HG03064 (cell line): ENCODE measurements around the gene LIF.

Experiments used
- ATAC-seq: cut with Tn5 transposase; IDR thresholded peaks from one replicate; pipeline ENCODE4 v1.9.1; 2021; ENCODE audit warnings: low read depth; ENCODE audit not compliant: unreplicated experiment

The LIF gene

DNA sequence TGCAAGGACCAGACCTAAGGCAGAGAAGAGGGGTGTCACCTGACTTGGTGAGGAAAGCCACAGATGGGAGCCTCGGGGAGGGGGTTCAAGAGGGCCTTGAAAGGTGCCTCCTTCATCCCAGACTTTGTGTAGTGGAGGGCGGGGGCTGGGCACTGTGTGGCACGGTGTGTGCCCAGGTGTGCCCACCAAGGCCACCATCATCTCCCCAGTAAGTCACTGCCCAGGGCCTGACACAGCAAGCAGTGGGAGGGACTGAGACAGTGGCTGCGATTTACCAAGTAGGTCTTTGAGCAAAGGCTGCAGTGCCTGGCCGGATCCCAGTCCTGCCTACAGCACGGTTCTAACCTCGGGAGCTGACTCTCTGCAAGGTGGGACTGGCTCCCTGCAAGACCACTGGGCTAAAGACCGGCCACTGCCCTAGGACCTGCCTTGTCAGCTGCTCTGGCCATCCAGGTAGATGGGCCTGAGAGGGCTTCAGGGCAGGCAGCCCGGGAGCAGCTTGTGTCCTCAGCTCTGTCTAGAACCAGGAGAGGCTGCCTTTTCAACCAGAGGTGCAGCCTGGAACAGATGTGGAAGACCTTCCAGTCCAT, 18.7 kb upstream of the LIF start:
- ATAC-seq = no peak

GRCh38 chr22:30263883-30264282, 17.3 kb upstream of the LIF start:
- no peak for ATAC-seq

DNA sequence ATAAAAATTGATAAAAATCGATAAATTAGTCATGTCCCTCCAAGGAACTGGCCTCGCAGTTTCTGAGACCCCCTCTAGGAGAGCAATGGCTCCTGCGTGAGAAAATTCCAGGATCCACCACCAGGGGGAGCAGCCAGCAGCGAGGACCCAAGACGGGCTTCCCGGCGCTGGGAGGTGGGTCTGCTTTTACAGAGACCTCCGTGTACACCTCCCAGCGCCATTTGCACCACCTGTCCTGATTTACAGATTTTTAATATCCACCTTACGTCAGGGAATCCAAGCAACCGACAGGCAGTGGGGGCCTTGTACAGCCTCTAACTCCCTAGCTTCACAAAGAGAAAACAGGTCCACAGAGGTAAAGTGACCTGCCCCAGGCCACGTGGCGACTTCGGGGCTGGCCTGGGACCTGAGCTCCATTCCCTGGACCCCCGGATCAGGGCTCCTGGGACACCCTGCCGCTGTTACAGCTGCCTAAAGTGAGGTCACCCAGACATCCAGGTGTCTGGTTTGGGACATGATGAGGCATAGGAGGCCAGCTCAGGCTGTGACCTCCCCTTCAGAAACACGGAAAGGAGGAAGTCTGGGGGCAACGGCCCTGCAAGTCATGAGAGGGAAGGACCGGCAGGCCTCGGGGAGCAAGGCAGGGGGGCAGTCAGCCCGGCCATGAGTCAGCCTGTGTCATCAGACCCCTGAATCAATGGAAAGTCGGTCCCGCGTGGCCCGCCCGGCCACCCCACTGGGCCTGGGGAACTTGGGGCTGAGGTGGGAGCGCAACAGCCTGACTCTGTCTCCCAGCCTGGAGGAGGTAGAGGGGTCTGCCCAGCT, 16.6 kb upstream of the LIF start:
- ATAC-seq = no peak

DNA sequence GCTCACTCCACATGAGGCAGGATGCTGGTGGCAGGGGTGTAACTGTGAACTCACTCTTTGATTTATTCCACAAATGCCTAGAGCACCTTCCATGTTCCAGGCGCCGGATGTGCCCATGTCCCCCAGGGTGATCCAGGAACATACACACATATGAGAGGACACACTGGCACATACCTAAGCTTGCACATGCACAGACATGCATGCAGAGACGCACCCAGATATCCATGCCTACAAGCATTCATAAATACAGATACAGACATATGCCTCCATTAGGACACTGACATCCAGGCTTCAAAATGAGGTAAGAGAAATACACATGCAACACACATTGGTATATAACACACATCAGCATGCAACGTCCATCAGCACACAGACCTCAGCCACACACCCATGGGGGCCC, 15.6 kb upstream of the LIF start:
- no peak for ATAC-seq

GRCh38 chr22:30261134-30261533, 14.6 kb upstream of the LIF start:
- no peak for ATAC-seq

DNA sequence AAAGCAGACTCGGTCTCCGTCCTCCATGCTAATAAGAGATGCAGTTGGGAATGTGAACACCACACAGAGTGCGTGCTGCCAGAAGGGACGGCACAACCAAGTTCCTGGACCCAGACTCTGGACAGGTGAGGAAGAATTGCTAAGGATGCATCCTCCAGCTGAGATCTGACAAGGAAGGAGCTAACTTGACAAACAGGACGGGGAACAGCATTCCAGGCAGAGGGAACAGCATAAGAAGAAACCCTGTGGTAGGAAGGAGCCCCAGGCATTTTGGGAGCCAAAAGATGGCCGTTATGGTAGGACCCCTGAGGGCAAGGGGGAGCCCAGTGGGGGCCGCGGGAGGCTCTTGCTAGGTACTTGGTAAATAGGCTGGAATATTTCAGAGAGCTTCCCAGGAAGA, 14.1 kb upstream of the LIF start:
- no peak for ATAC-seq

GRCh38 chr22:30260276-30260675, 13.7 kb upstream of the LIF start:
- no peak for ATAC-seq

DNA sequence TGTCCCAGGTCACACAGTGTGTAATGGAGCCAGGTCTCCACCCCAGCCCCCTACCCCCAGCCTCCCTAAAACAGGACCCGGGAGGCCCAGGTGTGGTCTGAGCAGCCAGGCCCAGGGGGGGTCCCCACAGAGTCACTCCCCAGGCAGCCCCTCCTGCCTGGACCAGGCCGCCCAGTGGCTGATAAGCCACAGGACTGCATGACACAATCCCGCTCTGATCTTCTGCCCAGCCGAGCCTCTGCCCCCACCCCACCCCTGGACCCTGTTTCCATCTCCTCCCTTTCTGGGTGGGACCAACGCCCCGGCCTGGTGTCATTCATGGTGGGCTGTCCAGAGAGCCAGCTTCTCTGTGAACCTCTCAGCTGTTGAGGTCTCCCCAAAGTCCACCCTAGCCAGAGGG, 7.8 kb upstream of the LIF start:
- ATAC-seq = no peak

DNA sequence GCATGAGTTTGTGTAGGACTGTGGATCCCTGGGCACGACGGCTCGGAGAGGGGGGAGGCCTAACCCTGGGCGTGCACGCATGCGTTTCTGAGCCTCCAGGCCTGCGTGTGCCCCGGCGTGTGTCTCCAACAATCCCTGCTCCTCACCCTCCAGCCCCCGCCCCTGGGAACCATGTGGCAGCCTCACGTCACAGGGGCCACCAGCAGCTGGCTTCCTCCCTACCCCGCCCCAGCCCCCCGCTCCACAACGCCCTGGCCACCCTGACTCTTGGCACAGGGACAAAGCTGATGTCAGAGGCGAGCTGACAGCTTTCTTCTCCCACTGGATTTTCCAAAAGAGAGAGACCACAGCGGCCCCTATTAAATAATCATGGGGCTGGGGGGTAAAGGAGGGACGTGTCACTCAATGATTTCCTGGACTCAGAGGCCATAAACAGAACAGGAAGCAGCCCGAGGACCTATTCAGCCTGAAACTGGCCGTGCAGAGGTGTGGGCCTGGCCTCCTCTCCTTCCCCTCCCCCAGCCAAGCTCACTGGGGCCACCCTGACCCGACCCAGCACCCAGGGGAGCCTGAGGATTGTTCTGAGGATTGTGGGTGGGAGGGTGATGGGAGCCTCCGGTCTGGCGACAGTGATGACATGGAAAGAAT, 6.8 kb upstream of the LIF start:
- no peak for ATAC-seq

DNA sequence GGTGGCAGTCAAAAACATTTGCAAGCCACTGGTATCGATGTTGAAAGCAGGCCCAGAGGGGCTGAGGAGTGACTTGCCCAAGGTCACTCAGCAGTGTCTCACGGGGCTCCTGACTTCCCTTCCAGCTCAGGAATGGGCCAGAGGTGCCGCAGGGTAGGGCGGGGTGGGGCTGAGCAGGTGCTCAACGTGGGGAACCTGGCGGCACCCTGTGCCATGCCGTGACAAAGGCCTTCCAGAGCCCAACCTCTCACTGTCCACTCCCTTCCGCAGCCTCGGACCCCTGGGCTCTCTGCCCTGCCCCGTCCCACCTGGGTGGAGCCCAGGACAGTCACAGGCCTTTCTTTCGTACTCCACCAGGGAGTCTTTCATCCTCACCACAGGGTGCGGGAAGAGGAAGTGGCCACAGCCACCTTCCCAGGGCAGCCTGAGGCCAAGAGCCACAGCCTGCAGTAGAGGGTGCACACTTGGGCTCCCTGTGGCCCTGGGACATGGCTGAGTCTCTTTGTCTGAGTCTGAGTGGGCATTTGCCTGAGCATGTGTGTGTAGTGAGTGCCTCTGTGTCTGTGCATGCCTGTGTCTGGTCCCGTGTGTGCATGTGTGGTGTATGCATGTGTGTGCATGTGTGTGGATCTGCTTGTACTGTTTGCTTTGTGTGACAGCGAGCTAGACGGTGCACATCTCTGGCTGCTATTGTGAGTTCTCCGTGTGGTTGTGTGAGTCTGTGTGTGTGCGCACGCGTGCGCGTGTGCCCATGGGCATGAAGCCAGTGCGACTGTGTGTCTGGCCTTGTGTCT, 6.0 kb upstream of the LIF start:
- no peak for ATAC-seq

DNA sequence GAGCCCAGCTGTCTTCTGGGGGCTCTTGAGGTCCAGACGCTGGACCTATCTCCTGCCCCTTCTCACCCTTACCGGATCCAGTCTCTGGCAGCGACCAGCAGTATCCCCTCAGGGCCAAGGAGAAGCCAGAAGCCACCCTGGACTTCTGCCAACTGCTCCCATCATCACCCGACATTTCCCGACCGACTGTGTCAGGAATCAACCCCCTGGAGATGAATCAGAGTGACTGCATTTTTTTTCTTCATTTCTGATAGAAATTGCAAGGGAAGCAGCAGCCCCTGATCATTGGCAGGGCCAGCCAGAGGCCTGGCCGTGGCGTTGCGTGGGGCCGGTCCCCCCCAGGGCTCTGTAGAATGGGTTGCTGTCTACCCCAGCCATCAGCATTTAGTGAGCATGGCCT, 5.2 kb upstream of the LIF start:
- ATAC-seq = no peak

DNA sequence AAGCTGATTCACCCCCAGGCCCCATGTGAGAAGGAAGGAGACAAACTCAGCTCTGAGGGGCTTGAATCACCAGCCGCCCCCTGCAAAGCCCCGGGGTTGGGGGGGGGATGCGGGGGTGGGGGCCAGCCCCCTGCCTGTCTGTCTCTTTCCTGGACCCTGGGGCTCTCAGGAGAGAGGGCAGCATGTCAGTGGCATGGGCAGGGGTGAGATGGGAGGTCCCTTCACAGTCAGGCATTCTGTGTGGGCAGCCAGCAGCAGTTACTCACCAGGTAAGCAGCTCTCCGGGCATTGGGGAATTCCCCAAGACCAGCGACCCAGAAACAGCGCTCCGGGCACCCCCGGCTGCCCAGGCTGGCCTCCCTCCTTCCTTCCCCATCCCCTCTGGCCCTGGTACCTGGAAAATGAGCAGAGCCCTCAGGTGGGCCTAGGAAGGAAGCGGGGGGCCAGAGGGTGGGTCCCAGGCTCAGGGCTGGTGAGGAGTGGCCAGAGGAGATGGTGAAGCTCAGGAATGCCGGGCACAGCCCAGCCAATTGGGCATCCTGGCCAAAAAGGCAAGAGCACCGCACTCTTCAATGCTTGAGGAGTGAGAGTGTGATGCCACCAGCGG, 4.2 kb upstream of the LIF start:
- no peak for ATAC-seq

DNA sequence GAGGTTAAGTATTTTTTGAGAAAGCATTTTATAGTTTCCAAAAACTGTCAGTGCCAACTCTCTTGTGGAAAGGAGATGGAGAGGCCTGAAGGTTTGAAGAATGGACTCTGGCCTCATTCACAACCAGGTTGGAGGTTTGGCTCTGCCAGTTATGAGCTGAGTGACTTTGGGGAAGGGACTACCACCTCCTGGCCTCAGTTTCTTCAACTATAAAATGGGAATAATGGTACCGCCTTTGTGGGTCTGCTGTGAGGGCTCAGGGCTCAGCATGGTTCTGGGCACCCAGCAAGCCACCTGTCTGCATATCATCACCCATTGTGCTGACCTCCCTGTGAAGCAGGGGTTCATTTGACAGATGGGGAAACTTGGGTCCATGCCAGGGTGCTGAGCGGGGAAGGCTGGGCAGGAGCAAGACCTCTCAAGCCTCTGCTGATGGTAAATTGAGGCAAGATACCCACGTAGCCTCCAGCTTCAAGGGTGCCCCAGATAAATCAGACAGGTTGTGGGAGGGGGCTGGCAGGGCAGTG, 3.5 kb upstream of the LIF start:
- no peak for ATAC-seq

DNA sequence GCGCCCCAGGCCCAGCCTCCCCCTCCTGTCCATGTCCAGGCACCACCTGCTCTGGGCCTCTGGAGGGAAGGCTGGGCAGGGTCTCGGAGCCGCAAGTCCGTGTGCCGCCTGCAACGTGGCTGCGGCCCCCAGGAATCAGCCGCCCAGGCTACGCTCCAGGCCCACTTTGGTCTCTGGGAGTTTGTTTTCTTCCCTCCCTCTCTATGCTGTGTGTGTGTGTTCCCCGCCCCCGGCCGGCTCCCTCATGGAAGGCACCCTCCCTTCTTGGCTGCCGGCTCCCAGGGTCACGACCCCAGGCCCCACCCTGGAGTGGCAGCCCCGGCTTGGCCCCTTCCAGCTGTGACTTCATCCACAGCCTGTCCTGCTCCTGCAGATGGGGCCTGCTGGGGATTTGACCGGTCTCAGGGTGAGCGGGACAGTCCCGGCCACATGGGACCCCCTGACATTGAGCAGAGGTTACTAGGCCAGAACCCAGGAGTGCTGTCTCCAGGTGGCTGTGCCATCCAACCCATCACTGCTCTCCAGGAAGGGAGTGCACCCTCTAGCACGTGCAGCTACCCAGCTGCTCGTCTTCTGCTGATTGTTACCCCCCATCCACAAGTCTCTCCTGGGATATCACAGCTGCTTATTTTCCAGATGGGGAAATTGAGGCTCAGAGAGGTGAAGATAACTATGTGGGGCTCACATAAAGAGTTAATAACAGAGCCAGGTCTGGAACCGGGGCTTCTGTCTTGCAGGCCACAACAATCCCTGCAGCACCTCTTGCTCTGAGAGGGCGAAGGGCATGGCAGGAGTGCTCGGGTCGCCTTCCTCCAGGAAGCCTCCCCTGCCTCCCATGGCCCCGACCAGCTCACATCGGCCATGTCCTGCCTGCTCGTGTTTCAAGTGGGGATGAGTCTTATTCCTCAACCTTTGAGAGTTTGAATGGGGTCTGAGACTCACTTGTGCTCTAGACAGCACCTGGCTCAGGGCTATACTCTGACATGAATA, 2.8 kb upstream of the LIF start:
- ATAC-seq = no peak

DNA sequence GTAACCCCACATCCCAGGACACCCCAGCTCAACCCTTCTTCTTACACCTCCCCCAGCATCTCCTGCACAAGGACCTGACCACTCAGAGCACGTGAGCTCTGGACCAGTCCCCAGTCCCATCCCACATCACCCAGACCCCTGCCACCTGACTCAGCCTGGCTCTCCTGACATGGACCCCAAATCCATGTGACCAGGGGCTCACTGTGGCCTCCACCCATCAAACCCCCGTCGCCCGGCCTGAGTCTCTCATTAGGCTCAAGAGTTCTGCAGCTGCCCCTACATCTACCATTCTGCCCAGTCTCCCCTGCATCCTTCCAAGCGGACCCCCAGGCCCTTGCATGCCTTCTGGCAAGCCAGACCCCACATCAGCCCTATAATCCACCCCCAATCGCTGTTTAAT, 1.9 kb upstream of the LIF start:
- ATAC-seq = no peak

GRCh38 chr22:30247974-30248373, 1.4 kb upstream of the LIF start:
- no peak for ATAC-seq

GRCh38 chr22:30247561-30247960, 1.0 kb upstream of the LIF start:
- no peak for ATAC-seq

- no peak for ATAC-seq
These were observed 336 bp upstream of the LIF start for GRCh38 chr22:30246814-30247376.
